ENCODE measurements around the gene S100PBP. TPM values are rescaled to one million over a fixed set of nuclear protein-coding genes. Genes with fewer than 3 reads are reported as not detected.

S100PBP gene
- total and polyA plus RNA-seq, 9 of the 15 experiments (the other 6 are each of a cell fraction or from before 2014, with no cell fraction given) = 22.9 to 60.2 (median 32.9) TPM

DNA sequence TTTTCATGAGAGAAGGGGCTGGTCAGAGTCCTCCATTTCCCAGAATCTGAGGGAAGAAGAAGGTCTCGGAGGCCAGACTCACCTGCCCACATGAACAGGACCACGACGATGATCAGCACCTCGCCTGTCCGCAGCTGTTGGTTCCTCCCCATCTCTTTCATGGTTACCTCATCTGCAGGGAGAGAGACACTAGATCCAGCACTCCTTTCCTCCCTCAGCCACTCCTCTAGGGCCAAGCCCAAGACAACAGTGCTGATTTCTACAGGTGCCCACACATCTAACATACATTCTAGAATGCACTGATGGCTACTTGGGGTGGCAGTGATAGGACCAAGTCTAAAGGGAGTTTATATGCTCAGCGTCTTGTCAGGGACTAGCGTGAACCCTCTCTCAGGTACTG, 50.2 kb downstream of the S100PBP start (continued):
- TF ChIP-seq, protein P1, sequence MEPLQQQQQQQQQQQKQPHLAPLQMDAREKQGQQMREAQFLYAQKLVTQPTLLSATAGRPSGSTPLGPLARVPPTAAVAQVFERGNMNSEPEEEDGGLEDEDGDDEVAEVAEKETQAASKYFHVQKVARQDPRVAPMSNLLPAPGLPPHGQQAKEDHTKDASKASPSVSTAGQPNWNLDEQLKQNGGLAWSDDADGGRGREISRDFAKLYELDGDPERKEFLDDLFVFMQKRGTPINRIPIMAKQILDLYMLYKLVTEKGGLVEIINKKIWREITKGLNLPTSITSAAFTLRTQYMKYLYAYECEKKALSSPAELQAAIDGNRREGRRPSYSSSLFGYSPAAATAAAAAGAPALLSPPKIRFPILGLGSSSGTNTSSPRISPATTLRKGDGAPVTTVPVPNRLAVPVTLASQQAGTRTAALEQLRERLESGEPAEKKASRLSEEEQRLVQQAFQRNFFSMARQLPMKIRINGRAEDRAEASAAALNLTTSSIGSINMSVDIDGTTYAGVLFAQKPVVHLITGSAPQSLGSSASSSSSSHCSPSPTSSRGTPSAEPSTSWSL (CRISPR knock-in tag; IDR thresholded peaks at IDR 0.05; ENCODE audit: borderline replicate concordance) = no peak
- TF ChIP-seq CHCHD3 (CRISPR knock-in tag; IDR thresholded peaks at IDR 0.05) (no peak), SIN3A (IDR thresholded peaks at IDR 0.05; ENCODE audit: borderline replicate concordance in 2 of 2, control insufficient read depth in 1 of 2, low read depth in 2 of 2, low read length in 2 of 2) (no peak)

DNA sequence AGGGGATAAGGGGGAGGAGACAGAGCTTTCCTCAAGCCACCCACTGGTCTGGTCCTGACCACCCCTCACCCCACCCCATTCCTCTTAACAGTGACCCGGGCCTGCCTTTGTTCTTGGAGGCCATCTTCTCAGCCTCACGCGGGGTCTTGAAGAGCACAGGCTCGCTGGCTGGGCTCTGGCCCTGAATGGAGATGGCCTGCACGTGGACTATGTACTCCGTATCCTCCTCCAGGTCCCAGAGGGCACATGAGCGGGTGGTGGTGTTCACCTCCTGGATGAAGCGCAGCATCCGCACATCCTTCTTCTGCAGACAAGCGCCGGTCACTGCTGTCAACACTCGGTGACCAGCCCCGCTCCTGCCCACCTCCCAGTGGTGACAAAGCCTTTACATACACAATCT, 50.6 kb downstream of the S100PBP start:
- H4K20me1 ChIP-seq (replicated peaks; ENCODE audit: control insufficient read depth, insufficient read depth, low read length) = peaks cover 9% of the 10 kb centered on the region
- in situ Hi-C loops (cut with MboI) = no loop called here
- no peak overlapping the region for H2AFZ ChIP-seq (ENCODE audit: low read depth, low read length)
- no peaks in the 10 kb centered on the region for H3K9me1 ChIP-seq (ENCODE audit: control insufficient read depth, insufficient read depth, low read length)
- TF ChIP-seq ZKSCAN8 (CRISPR knock-in tag; IDR thresholded peaks at IDR 0.05) = no peak
- TF ChIP-seq SRF (CRISPR knock-in tag; IDR thresholded peaks at IDR 0.05) = no peak
- TF ChIP-seq BRD4 (IDR thresholded peaks at IDR 0.05) = no peak
- TF ChIP-seq THRAP3 (IDR thresholded peaks at IDR 0.05; ENCODE audit: borderline replicate concordance) = no peak
- TF ChIP-seq XRCC5 (IDR thresholded peaks at IDR 0.05; ENCODE audit: low read depth, low read length) = no peak
- TF ChIP-seq ZNF431 (CRISPR knock-in tag; IDR thresholded peaks at IDR 0.05) = no peak
- TF ChIP-seq MAFF (IDR thresholded peaks at IDR 0.05; ENCODE audit: low read length) = no peak
- TF ChIP-seq, protein P2, sequence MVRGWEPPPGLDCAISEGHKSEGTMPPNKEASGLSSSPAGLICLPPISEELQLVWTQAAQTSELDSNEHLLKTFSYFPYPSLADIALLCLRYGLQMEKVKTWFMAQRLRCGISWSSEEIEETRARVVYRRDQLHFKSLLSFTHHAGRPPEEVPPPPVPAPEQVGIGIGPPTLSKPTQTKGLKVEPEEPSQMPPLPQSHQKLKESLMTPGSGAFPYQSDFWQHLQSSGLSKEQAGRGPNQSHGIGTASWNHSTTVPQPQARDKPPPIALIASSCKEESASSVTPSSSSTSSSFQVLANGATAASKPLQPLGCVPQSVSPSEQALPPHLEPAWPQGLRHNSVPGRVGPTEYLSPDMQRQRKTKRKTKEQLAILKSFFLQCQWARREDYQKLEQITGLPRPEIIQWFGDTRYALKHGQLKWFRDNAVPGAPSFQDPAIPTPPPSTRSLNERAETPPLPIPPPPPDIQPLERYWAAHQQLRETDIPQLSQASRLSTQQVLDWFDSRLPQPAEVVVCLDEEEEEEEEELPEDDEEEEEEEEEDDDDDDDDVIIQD (CRISPR knock-in tag; IDR thresholded peaks at IDR 0.05) = no peak
- no peak for TF ChIP-seq HMG20B (CRISPR knock-in tag; IDR thresholded peaks at IDR 0.05)
- TF ChIP-seq, protein P3, sequence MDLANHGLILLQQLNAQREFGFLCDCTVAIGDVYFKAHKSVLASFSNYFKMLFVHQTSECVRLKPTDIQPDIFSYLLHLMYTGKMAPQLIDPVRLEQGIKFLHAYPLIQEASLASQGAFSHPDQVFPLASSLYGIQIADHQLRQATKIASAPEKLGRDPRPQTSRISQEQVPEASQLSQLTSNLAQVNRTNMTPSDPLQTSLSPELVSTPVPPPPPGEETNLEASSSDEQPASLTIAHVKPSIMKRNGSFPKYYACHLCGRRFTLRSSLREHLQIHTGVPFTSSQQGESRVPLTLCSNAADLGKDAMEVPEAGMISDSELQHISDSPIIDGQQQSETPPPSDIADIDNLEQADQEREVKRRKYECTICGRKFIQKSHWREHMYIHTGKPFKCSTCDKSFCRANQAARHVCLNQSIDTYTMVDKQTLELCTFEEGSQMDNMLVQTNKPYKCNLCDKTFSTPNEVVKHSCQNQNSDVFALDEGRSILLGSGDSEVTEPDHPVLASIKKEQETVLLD (IDR thresholded peaks at IDR 0.05) = no peak
- TF ChIP-seq KHSRP (IDR thresholded peaks at IDR 0.05) = no peak
- no peak for TF ChIP-seq PURB (CRISPR knock-in tag; IDR thresholded peaks at IDR 0.05; ENCODE audit: low read depth)
- H3K36me3 ChIP-seq (ENCODE audit: control insufficient read depth, insufficient read depth, low read length) = peaks cover 2% of the 10 kb centered on the region; the same call in 2 of the 3 replicates
- H3K4me3 ChIP-seq = no peak overlapping the region
- no TSS peak for BruUV-seq (replicated peaks)
- FAIRE-seq = no peak
- ChIA-PET CTCF (ENCODE audit: low intra/inter-chr PET ratio) (no interaction called here), POLR2A (interaction anchor here (0.6 to 1.3 kb wide), 2 partner anchors 41 to 523 kb away, joined by 3 to 4 read pairs; no protein-coding TSS in a partner anchor)
- WGBS (ENCODE audit: insufficient coverage, low coverage, missing lambda C conversion rate) = 72% methylated on average over 13 of the region's 13 CpGs
- no peak overlapping the region for H3K27ac ChIP-seq (ENCODE audit: extremely low read depth, low read depth, low read length)
- no peak for DNase-seq (ENCODE audit: extremely low read depth in 1 of 4, low spot score in 3 of 4)
- intact Hi-C loops (cut with micrococcal nuclease) = no loop called here
- H3K4me2 ChIP-seq (ENCODE audit: insufficient read depth, low read length) = no peak overlapping the region
- H3K27me3 ChIP-seq (ENCODE audit: control insufficient read depth in 2 of 2, insufficient read depth in 2 of 2, low read length in 2 of 2) = peaks cover 4 to 20% of the 10 kb centered on the region in 2 experiments; a peak in 3 of 5 replicates
- H3K4me1 ChIP-seq (replicated peaks in 1 of 2; ENCODE audit: control insufficient read depth in 2 of 2, insufficient read depth in 2 of 2, low read length in 2 of 2) = peaks cover 5 to 18% of the 10 kb centered on the region in 2 experiments; a peak in 3 of 5 replicates
- H3K79me2 ChIP-seq (ENCODE audit: control insufficient read depth, insufficient read depth, low read length) = no peaks in the 10 kb centered on the region
- H3K9me3 ChIP-seq (replicated peaks; ENCODE audit: control insufficient read depth, insufficient read depth, low read depth, low read length) = no peaks in the 10 kb centered on the region
- no peak for ATAC-seq
- H3K9ac ChIP-seq (ENCODE audit: insufficient read depth in 1 of 2, low read depth in 2 of 2, low read length in 2 of 2) = peak overlapping the region in 1 of 2 experiments; percentile 54; a peak in 2 of 4 replicates

Data from K562 (cell line).